HG03439 (cell line): Measurements from ENCODE around the gene CREG1.

ENCODE experiments used
- ATAC-seq: cut with Tn5 transposase; IDR thresholded peaks from one replicate; pipeline ENCODE4 v1.9.1; 2021; ENCODE audit warnings: mild to moderate bottlenecking, moderate library complexity; ENCODE audit not compliant: unreplicated experiment

Gene CREG1

DNA sequence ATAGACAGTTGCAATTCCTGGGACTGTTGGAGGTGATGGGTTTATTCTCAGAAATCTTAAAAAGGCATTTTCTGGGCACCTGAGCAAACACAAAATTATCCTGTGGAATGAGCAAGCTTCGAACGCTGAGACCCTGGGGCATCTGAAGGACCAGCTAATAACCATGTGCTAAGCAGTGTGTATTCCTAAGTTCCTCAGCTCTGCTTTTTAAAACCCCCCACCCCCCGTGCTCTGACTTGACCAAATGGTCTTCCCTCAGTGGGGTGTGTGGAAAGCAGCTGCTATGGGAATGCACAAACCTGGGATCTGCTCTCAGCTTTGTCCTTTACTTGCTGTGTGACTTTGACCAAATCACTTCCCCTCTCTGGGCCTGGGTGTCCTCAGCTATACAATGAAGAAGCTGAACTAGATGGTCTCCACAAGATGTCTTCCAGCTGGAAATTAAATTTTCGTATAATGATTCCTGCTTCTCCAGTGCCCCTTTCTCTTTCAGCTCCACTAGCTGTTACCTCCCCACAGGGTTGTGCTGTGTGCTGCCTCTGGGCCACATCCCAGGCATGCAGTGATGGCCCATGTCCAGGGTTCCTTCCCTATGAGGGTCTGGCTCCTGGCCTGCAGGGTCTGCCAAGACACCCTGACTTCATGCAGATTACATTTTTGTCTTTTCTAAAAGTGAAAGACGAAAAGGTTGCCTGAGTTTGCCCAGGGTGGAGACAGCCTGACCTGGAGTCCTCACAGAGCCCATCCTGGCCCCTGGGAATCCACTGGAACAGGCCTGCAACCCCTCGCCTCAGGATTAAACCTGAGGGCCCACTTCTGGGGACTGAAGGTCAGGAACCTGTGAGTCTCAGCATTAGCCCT lies 20.4 kb downstream of the CREG1 start:
- ATAC-seq, result no peak

GRCh38 chr1:167532375-167532774 lies 21.2 kb downstream of the CREG1 start:
- no peak for ATAC-seq

DNA sequence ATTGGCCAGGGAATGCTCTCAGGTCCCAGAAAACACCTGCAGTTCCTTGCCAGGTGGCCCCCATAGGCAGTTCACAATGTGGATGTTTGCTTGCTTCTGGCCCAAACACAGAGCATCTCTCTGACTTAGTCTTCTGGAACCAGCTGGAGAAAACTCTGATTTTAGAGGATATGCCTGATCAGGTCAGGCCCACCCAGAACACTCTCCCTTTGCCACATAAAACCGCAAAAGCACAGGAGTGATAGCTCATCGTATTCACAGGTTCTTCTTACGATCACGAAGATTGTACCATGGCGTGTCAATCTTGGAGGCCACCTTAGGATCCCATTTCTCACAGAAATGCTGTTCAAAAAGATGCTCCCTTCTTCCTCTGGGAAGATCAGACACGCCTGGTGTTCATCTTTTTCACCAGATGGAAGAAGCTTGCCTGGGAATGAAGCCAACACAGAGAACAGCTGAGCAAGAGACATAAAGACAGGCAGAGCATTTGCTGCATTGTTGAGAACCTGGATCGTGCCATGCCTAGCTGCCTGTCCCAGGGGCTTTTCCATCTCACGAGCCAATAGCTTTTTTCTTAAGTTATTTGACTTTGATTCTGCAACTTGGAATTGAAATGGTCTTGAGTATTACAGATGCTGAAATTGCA lies 23.6 kb downstream of the CREG1 start:
- no peak for ATAC-seq

DNA sequence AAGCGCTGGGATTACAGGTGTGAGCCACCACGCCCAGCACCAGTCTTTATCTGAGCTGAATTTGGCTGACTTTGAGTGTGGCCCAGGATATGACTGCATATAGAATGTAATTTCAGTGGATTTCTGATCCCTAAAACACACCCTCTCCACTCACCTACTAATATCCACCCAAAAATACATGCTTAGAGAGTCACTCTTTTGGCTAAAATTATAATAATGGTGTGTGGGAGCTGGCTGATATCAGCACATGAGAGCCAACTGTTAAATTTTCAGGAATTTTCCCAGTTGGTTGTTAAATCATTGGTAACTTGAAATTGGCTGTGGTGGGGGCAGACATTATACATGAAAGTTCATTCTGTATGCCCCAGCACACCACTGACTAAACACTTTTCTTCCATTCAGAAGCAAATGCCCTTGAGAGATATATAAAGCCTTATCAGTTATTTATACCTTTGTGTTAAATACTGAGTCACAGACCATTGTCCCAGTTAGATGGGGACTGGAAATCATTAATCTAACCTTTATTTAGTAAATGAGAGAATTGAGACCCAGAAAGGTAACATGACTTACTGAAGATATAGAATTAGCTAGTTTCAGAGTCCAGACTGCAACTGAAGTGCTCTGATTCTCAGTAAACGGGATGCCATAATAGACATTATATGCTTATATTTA lies 25.4 kb downstream of the CREG1 start:
- no peak for ATAC-seq

DNA sequence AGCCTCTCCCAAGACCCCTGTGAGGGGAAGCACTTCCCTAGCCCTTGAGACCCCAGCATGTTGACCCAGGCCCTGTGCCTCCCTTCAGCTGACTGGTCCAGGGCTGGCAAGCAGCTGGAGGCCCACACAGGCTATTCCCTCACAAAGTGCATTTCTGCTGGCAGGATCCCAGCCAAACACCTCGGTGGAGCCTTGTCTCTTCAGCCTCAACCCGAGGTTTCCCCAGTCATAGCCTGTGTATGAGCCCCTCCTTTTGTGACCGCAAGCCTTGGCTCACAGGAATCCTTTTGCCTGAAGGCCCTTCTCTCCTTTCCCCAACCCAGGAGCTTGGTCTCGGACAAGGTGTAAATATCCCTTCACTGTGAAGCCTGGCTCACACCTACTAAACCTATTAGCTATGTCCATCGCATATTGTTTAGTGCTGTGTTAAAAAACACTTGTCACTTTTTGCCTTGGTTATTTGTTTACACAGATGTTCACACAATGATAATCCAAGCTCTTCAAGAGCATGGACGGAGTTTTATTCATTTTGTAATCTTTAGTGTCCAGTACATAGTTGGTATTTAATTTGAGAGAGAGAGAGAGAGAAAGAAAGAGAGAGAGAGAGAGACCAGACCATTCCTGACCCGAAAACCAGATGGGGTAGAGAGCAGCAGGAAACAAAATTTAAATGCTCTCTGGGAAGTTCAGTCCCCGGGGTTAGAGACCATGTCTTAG lies 26.7 kb downstream of the CREG1 start:
- ATAC-seq, result no peak

DNA sequence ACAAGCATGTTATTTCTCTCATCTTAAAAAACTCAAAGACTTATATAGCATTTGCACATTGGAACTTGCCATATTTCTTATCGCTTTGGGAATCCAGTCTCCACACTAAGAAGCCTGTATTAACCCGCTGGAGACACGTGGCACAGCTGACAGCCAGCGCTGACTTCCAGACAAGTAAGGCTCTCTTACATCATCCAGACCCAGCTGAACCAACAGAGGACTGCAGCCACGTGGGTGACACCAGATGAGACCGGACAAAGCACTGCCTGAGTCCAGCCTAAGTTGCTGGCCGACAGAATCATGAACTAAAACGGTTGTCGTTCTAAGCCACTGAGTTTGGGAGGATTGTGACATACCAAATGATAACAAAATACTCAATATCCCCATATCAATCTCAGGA lies 28.9 kb downstream of the CREG1 start:
- no peak for ATAC-seq

DNA sequence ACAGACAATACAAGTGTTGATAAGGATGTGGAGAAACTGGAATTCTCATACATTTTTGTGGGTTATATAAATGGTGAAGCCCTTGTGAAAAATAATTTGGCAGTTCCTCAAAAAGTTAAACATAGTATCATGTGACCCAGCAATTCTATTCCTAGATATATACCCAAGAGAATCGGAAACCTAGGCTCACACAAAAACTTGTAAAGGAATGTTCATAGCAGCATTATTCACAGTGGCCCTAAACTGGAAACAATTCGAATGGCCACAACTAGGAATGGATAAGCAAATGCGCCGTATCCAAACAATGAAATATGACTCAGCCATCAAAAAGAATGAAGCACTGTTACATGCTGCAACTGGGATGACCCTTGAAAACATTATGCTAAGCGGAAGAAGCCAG lies 31.3 kb downstream of the CREG1 start:
- ATAC-seq, result no peak

- no peak for ATAC-seq
These were observed 32.8 kb downstream of the CREG1 start for GRCh38 chr1:167520711-167521206.

- ATAC-seq, result no peak
These were observed 35.2 kb downstream of the CREG1 start, which contains the start of gene CD247 for GRCh38 chr1:167518331-167518700. TSS of gene CD247 (minus strand) at chr1:167518529. CDS start at chr1:167518465, 64 bp downstream.

- no peak for ATAC-seq
These were observed 35.8 kb downstream of the CREG1 start for GRCh38 chr1:167517535-167518330.

- ATAC-seq, result no peak
These were observed 36.9 kb downstream of the CREG1 start for GRCh38 chr1:167516404-167517388.

- ATAC-seq, result no peak
These were observed 37.7 kb downstream of the CREG1 start for GRCh38 chr1:167515893-167516321.

DNA sequence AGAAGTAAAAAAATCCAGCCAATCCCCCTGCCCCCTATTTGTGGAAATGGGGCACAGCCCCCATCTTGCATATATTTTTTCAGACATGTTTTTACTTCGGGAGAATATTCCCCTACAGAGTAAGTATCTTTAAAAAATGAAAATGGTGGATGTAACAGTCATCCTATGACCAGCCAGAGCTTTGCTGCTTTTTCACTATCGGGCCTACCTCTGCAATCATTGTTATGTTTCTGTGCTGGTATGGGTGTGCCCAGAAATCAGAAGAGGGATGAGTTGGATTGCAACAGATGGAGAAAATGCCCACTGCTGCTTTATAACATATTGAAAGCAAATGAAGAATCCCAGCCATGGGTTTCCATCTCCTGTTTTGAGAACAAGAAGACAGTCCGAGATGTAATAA lies 38.1 kb downstream of the CREG1 start:
- no peak for ATAC-seq

DNA sequence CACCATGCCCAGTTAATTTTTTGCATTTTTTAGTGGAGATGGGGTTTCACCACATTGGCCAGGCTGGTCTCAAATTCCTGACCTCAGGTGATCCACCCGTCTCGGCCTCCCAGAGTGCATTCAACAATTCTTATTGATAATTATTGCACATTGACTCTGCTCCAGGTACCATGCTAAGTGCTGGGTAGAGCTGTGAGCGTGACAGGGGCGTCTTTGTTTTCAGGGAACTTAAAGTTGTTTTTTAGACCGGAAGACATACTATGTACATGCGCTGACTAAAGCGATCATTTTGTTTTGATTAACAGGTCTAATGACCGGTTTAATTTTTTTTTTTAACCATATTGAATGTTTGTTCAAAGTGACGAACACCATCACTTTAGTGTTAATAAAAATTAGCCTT lies 39.3 kb downstream of the CREG1 start:
- no peak for ATAC-seq

GRCh38 chr1:167512046-167512654 lies 41.4 kb downstream of the CREG1 start:
- ATAC-seq, result no peak

DNA sequence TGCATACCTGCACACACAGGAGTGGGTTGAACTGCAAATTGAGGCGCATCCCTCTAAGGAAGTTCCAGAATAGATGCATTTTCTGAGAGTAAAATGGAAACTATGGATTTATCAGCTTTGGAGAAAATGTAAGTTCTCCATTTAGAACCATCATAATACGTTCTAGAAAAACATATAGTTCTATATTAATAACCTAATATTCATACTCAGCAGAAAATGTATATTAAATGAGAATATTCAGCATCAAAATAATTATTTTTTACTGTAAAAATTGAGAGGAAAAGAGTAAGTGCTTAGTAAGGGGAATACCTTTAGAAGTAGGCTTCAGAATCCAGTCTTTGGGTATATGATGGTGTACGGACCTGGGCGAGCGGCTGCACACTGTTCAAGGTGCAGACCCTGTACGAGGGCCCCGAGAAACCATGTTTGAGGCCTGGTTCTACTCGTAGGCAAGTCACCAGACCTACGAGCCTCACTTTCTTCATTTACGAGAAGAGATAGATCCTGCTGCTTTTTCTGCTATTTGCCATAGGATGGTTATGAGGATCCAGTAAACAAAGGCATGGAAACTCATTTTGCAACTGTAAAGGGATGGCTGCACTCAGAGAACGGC lies 42.1 kb downstream of the CREG1 start:
- ATAC-seq, result no peak

- ATAC-seq, result no peak
These were observed 42.7 kb downstream of the CREG1 start for GRCh38 chr1:167510881-167511280.

GRCh38 chr1:167510244-167510643 lies 43.3 kb downstream of the CREG1 start:
- no peak for ATAC-seq
